HG02623 (cell line): Measurements from ENCODE around the gene NHERF1.

Source experiments
- ATAC-seq: cut with Tn5 transposase; IDR thresholded peaks from one replicate; pipeline ENCODE4 v1.9.1; 2021; ENCODE audit warnings: moderate library complexity; ENCODE audit not compliant: unreplicated experiment

Gene NHERF1

GRCh38 chr17:74767111-74767516, 18.7 kb downstream of the NHERF1 start:
- ATAC-seq = no peak

GRCh38 chr17:74768069-74768762, 19.8 kb downstream of the NHERF1 start:
- no peak for ATAC-seq

GRCh38 chr17:74768763-74769114, 20.3 kb downstream of the NHERF1 start:
- no peak for ATAC-seq

- no peak for ATAC-seq
Observed at GRCh38 chr17:74769266-74769855, 20.9 kb downstream of the NHERF1 start.

- no peak for ATAC-seq
Observed at GRCh38 chr17:74769856-74770497, 21.5 kb downstream of the NHERF1 start.

- no peak for ATAC-seq
Observed at GRCh38 chr17:74770498-74771318, 22.3 kb downstream of the NHERF1 start.

GRCh38 chr17:74771319-74771914, 23.0 kb downstream of the NHERF1 start:
- no peak for ATAC-seq

- no peak for ATAC-seq
Observed at GRCh38 chr17:74772053-74772452, 23.6 kb downstream of the NHERF1 start.

- no peak for ATAC-seq
Observed at GRCh38 chr17:74773414-74773813, 25.0 kb downstream of the NHERF1 start.

- ATAC-seq = no peak
Observed at GRCh38 chr17:74773871-74774286, 25.5 kb downstream of the NHERF1 start.

GRCh38 chr17:74775409-74776043, 27.1 kb downstream of the NHERF1 start:
- ATAC-seq = no peak

GRCh38 chr17:74776044-74776962, 27.9 kb downstream of the NHERF1 start, which contains the start of gene NAT9:
NAT9 (minus strand) TSS chr17:74776345; CDS start chr17:74775698, 647 bp downstream.
- peak; percentile 74 for ATAC-seq

GRCh38 chr17:74776990-74777389, 28.6 kb downstream of the NHERF1 start:
- ATAC-seq = no peak

- ATAC-seq = no peak
Observed at GRCh38 chr17:74777901-74778515, 29.6 kb downstream of the NHERF1 start.

GRCh38 chr17:74778960-74779359, 30.5 kb downstream of the NHERF1 start:
- no peak for ATAC-seq

- ATAC-seq = no peak
Observed at GRCh38 chr17:74779501-74779900, 31.1 kb downstream of the NHERF1 start.

GRCh38 chr17:74779948-74780400, 31.5 kb downstream of the NHERF1 start:
- ATAC-seq = no peak

GRCh38 chr17:74780443-74781238, 32.2 kb downstream of the NHERF1 start:
- no peak for ATAC-seq
